Activated CD4-positive, alpha-beta T cell treated with anti-CD3 and anti-CD28 coated beads for 36 hours (primary cell): ENCODE results near the gene PDPR. TPM values are rescaled to one million over a fixed set of nuclear protein-coding genes. Genes with fewer than 3 reads are reported as not detected.
A peak's percentile ranks its signal among the peaks of the same experiment; 100 is the strongest.
"Not testable (repeated sequence)": the region's sequence is repeated elsewhere in the genome, so short reads cannot be mapped to it uniquely, and the experiment has no call there.

Experiments used
- ATAC-seq: fragments of 200-7000 bp; cut with Tn5 transposase; one replicate; pipeline ENCODE4 v1.10.0; 2021; ENCODE audit warnings: mild to moderate bottlenecking, moderate library complexity
- CTCF ChIA-PET: fragments of 350-600 bp; sonication (Branson Sonifier 250); formaldehyde crosslinking; loops from one replicate; lab custom pipeline; 2021; ENCODE audit warnings: antibody characterized with exemption; lab: Charles Lee
- POLR2A ChIA-PET: fragments of 350-600 bp; sonication (Branson Sonifier 250); formaldehyde crosslinking; loops from one replicate; lab custom pipeline; 2021; ENCODE audit warnings: antibody characterized with exemption, inconsistent platforms; lab: Charles Lee
- DNase-seq: peaks from one replicate; pipeline ENCODE4 v3.0.0-alpha.2; 2020
- H3K27ac Mint-ChIP-seq: one replicate; pipeline ENCODE4 v1.8.0; 2021; ENCODE audit warnings: mixed read lengths
- H3K27me3 Mint-ChIP-seq: one replicate; pipeline ENCODE4 v1.8.0; 2021; ENCODE audit warnings: mixed read lengths
- H3K36me3 Mint-ChIP-seq: one replicate; pipeline ENCODE4 v1.8.0; 2021; ENCODE audit warnings: low read depth, mixed read lengths
- H3K4me1 Mint-ChIP-seq: one replicate; pipeline ENCODE4 v1.8.0; 2021; ENCODE audit warnings: mixed read lengths
- H3K4me3 Mint-ChIP-seq: one replicate; pipeline ENCODE4 v1.8.0; 2021; ENCODE audit warnings: mild to moderate bottlenecking, moderate library complexity, mixed read lengths
- H3K9me3 Mint-ChIP-seq: one replicate; pipeline ENCODE4 v1.8.0; 2021; ENCODE audit warnings: low read depth, mixed read lengths
- intact Hi-C, 2 experiments: fragments of 100-400 bp; cut with DNase I in 1 of 2; cut with micrococcal nuclease in 1 of 2; formaldehyde crosslinking; loops; one replicate each; pipeline versions ENCODE4 v1.14.2 to v1.15.1; 2022 to 2024; cut with DNase I, micrococcal nuclease
- total RNA-seq, 2 experiments: library from RNA; stranded (reverse); gene quantifications; one replicate each; pipeline ENCODE4 v1.2.3, GENCODE V29; 2021

PDPR gene
- total RNA-seq, 2 experiments from 2014 or later, result 26.4 to 26.7 TPM

DNA sequence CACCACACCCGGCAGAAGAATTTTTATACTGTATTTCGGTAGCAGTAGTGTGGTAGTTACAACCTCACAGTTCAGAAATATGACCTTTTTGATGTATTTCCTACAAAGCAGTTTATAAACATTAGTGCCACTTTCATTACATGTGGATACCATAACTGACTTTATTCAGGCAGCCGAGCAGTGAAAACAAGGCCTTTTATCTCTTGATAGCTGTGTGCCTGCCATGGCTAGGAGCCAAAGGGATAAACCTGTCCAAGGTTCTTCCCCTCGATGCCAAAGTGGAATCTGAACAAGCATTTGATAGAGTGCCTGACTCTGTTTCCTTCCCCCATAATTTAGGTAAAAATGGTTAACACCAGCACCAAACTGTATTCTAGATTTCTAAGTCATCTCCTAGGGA is 23.0 kb upstream of the PDPR start:
- H3K4me3 Mint-ChIP-seq, POLR2A ChIA-PET, H3K27ac Mint-ChIP-seq, H3K4me1 Mint-ChIP-seq, H3K36me3 Mint-ChIP-seq, ATAC-seq, intact Hi-C loops, CTCF ChIA-PET, DNase-seq, H3K9me3 Mint-ChIP-seq, H3K27me3 Mint-ChIP-seq: not testable (repeated sequence)

DNA sequence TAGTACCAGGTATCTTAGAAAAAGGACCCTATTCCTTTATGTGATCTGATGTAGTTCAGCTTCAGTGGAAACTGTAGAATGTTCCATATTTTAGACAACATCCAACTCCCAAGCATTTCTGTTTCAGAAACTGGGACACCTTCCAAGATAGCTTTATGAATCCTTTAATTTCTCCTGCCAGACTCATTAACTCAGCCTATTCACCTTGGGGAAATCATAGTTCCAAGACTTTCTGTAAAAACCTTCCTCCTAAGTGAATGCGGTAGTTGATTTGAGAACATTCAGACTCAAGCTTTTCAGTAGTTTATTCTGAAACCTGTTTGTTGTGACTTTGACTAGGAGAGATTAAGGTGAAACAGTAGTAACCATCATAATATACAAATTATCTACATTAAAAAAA is 20.0 kb upstream of the PDPR start:
- H3K27ac Mint-ChIP-seq, H3K4me1 Mint-ChIP-seq, H3K9me3 Mint-ChIP-seq, DNase-seq, ATAC-seq, CTCF ChIA-PET, H3K4me3 Mint-ChIP-seq, POLR2A ChIA-PET, H3K27me3 Mint-ChIP-seq, H3K36me3 Mint-ChIP-seq, intact Hi-C loops: not testable (repeated sequence)

DNA sequence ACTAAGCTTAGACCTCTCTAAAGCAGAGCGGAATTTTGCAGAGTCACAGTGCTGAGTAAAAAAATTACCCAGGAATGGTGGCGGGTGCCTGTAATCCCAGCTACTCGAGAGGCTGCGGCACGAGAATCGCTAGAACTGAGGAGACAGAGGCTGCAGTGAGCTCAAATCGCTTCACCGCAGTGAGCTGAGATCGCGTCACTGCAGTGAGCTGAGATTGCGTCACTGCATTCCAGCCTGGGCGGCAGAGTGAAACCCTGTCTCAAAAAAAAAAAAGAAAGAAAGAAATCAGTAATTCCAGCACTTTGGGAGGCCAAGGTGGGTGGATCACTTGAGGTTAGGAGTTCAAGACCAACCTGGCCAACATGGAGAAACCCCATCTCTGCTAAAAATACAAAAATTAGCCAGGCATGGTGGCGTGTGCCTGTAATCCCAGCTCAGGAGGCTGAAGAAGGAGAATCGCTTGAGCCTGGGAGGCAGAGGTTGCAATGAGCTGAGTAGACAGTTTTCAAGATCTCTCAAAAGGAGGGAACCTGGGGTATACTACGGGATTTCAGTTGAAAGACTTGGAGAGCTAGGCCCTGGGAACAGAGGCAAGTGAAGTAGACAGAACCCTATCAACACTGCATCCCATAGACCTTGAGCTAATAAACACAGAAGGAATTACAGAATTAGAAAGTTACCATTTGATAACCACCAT is 4.4 kb upstream of the PDPR start:
- H3K4me3 Mint-ChIP-seq, DNase-seq, H3K9me3 Mint-ChIP-seq, ATAC-seq, H3K27ac Mint-ChIP-seq, H3K36me3 Mint-ChIP-seq, POLR2A ChIA-PET, CTCF ChIA-PET, H3K4me1 Mint-ChIP-seq, H3K27me3 Mint-ChIP-seq: not testable (repeated sequence)
- intact Hi-C loops, result loop anchor here in 1 of 2 experiments (5.0 kb wide), 1 partner anchor 413 kb away; the partner anchor contains the start of genes COG4 and SF3B3

DNA sequence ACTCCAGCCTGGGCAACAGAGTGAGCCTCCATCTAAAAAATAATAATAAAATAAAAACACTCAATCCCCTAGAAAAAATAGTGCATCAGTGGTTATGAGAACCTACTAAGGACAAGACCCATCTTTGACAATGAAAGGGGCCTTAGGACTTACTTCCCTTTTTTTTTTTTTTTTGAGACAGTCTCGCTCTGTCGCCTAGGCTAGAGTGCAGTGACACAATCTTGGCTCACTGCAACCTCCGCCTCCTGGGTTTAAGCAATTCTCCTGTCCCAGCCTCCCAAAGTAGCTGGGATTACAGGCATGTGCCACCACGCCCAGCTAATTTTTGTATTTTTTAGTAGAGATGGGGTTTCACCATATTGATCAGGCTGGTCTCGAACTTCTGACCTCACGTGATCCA is 2.0 kb upstream of the PDPR start:
- CTCF ChIA-PET, ATAC-seq, DNase-seq, H3K27me3 Mint-ChIP-seq, H3K4me3 Mint-ChIP-seq, H3K36me3 Mint-ChIP-seq, POLR2A ChIA-PET, H3K9me3 Mint-ChIP-seq, H3K27ac Mint-ChIP-seq: not testable (repeated sequence)
- intact Hi-C loops, result loop anchor here in 1 of 2 experiments (5.0 kb wide), 1 partner anchor 410 kb away; the partner anchor contains the start of genes COG4 and SF3B3
- H3K4me1 Mint-ChIP-seq, result peaks cover 12% of the 10 kb centered on the region

DNA sequence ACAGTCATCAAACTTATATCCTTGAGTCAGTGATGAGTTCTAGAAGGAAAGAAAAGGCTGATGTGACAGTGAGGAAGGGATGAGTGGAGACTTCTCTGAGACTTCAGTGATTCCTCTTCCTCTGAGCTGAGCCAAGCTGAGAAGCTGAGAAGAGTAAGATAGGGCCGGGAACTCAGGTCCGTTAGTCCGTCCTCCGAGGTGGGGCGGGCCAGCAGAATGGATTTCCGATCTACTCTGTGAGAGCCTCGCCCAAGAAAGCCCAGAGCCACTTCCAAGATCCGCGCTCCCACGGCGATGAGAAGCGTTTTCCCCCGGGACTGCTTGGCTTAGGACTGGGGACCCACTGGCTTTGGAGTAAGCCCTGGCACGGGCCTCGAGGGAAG is 542 bp upstream of the PDPR start:
- intact Hi-C loops, result loop anchor here in 1 of 2 experiments (5.0 kb wide), 1 partner anchor 409 kb away; the partner anchor contains the start of genes COG4 and SF3B3
- ATAC-seq, result peak; percentile 42
- CTCF ChIA-PET, H3K9me3 Mint-ChIP-seq, H3K27me3 Mint-ChIP-seq, DNase-seq, H3K36me3 Mint-ChIP-seq, POLR2A ChIA-PET: not testable (repeated sequence)
- H3K4me3 Mint-ChIP-seq, result peak overlapping the region; percentile 88
- H3K4me1 Mint-ChIP-seq, result peaks cover 25% of the 10 kb centered on the region
- H3K27ac Mint-ChIP-seq, result peak overlapping the region; percentile 55

DNA sequence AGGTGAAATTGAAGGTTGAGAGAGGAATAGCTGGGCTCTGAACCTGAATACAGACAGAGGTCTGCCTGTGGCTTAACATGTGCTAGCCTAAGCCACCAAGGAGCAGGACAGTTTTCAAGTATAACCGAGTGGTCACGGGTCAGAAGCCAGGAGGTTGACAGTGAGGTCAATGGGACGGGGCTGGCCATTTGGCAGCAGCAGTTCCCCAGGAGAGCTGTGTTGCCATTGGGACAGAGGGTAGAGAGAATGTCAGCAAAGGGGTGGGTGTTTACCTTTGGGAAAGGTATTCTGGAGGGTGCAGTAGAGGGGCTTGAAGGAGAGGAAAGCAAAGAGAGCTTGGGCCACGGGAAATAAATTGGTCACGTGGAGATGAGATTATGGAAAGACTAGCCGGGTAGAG is 4.2 kb downstream of the PDPR start:
- Mint-ChIP-seq H3K27ac (peak overlapping the region; percentile 55), H3K4me1 (peaks cover 31% of the 10 kb centered on the region), H3K36me3 (peaks cover 18% of the 10 kb centered on the region)
- H3K27me3 Mint-ChIP-seq, ATAC-seq, DNase-seq, H3K9me3 Mint-ChIP-seq, intact Hi-C loops, H3K4me3 Mint-ChIP-seq, CTCF ChIA-PET, POLR2A ChIA-PET: not testable (repeated sequence)

DNA sequence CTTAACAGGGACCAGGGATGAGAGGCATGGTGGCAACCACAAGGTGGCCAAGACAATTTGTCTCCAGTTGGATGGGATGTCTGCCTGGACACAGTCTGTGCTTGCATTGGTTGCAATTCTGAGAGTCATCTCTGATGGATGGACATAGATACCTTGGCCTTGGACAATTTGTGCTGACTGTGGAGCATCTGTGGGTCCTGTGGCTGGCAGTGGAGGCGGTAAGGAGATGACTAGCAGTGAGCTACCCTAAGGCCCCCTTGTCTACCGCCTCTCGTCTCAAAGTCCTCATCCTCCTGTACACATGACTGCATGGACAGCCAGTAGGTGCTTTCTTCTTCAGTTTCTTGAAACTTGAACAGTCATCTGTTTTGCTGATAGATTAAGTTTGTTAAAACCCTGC is 4.6 kb downstream of the PDPR start:
- ATAC-seq, H3K27me3 Mint-ChIP-seq, intact Hi-C loops, CTCF ChIA-PET, POLR2A ChIA-PET, H3K4me3 Mint-ChIP-seq, H3K9me3 Mint-ChIP-seq, DNase-seq: not testable (repeated sequence)
- H3K27ac Mint-ChIP-seq, result peak overlapping the region; percentile 55
- peaks cover 22% of the 10 kb centered on the region for H3K36me3 Mint-ChIP-seq
- H3K4me1 Mint-ChIP-seq, result peaks cover 31% of the 10 kb centered on the region

DNA sequence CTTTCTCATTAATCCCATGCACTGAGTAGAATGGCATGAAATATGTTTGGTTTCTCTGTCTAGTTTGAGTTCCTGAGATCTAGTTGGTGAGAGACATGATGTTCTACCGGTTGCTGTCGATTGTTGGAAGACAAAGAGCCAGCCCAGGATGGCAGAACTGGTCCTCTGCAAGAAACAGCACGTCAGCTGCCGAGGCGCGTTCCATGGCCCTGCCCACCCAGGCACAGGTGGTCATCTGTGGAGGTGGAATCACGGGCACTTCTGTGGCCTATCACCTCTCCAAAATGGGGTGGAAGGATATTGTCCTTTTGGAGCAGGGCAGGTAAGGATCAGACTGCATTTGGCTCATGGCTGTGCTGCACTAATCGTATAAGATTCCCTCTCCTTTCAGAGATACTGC is 6.3 kb downstream of the PDPR start:
- POLR2A ChIA-PET, H3K4me3 Mint-ChIP-seq: not testable (repeated sequence)

DNA sequence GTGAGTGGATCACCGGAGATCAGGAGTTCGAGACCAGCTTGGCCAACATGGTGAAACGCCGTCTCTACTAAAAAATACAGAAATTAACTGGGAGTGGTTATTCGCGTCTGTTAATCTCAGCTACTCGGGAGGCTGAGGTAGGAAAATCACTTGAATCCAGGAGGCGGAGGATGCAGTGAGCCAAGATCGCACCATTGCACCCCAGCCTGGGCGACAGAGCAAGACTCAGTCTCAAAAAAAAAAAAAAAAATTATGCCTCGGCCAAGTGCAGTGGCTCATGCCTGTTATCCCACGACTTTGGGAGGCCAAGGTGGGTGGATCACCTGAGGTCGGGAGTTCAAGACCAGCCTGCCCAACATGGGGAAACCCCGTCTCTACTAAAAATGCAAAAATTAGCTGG is 9.7 kb downstream of the PDPR start:
- H3K27me3 Mint-ChIP-seq, POLR2A ChIA-PET, H3K27ac Mint-ChIP-seq, H3K4me3 Mint-ChIP-seq, ATAC-seq, intact Hi-C loops, H3K9me3 Mint-ChIP-seq, DNase-seq, CTCF ChIA-PET, H3K4me1 Mint-ChIP-seq: not testable (repeated sequence)
- peaks cover 40% of the 10 kb centered on the region for H3K36me3 Mint-ChIP-seq

More for the DNA sequence above, 6.3 kb downstream of the PDPR start:
- H3K27me3 Mint-ChIP-seq, CTCF ChIA-PET, H3K27ac Mint-ChIP-seq, intact Hi-C loops, H3K9me3 Mint-ChIP-seq, DNase-seq, ATAC-seq: not testable (repeated sequence)
- peaks cover 25% of the 10 kb centered on the region for H3K36me3 Mint-ChIP-seq
- peaks cover 27% of the 10 kb centered on the region for H3K4me1 Mint-ChIP-seq

DNA sequence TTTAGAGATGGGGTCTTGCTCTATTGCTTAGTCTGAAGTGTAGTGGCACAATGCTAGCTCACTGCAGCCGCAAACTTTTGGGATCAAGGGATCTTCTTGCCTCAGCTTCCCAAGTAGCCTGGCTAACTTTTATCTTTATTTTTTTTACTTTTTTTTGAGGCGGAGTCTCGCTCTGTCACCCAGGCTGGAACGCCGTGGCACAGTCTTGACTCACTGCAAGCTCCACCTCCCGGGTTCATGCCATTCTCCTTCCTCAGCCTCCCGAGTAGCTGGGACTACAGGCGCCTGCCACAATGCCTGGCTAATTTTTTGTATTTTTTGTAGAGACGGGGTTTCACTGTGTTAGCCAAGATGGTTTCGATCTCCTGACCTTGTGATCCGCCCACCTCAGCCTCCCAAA is 12.1 kb downstream of the PDPR start:
- DNase-seq, H3K9me3 Mint-ChIP-seq, H3K4me1 Mint-ChIP-seq, POLR2A ChIA-PET, CTCF ChIA-PET, H3K27ac Mint-ChIP-seq, ATAC-seq, H3K4me3 Mint-ChIP-seq, H3K27me3 Mint-ChIP-seq, intact Hi-C loops: not testable (repeated sequence)
- H3K36me3 Mint-ChIP-seq, result peaks cover 48% of the 10 kb centered on the region

DNA sequence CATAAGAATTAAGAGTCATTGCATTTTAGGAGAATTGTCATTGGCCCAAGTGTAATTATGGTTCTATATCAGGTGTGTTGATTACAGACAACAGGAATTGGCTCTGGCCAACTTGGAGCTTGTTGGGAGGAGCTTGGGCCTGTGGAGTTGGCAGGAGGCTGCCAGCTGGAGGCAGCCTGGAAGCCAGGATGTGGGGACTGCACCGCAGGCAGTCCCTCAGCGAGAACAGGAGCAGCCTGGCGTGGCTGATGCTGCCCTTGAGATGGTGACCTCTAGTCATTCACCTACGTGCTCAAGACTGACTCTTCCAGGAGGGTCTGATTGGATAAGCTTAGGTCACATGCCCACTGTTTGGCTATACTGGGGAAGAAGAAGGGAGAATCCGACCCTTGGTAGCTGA is 13.6 kb downstream of the PDPR start:
- H3K27me3 Mint-ChIP-seq, H3K4me1 Mint-ChIP-seq, intact Hi-C loops, CTCF ChIA-PET, H3K9me3 Mint-ChIP-seq, ATAC-seq, DNase-seq, H3K4me3 Mint-ChIP-seq, H3K27ac Mint-ChIP-seq: not testable (repeated sequence)
- H3K36me3 Mint-ChIP-seq, result peaks cover 45% of the 10 kb centered on the region
- POLR2A ChIA-PET, result interaction anchor here (0.7 kb wide), 1 partner anchor 220 kb away, joined by 5 read pairs; no protein-coding TSS in a partner anchor

DNA sequence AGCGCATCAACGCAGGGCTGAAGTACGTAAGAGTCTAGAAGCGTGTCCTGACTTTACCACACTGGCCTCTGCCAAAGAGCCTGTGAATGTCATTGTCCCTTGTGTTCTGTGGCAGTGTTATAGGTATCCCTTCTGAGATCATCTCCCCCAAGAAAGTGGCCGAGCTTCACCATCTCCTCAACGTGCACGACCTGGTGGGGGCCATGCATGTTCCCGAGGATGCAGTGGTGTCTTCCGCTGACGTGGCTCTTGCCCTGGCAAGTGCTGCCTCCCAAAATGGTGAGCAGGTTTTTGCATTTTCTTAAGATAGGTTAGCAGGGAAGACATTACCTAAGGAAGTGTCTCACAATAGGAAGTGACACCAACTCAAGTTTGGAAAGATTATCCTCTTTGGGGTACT is 14.7 kb downstream of the PDPR start:
- H3K27me3 Mint-ChIP-seq, H3K27ac Mint-ChIP-seq, intact Hi-C loops, H3K9me3 Mint-ChIP-seq, ATAC-seq, H3K4me1 Mint-ChIP-seq, H3K4me3 Mint-ChIP-seq, CTCF ChIA-PET, DNase-seq, POLR2A ChIA-PET: not testable (repeated sequence)
- peaks cover 44% of the 10 kb centered on the region for H3K36me3 Mint-ChIP-seq
